CD4-positive, alpha-beta T cell treated with Interleukin-6 at 100 ng/mL for 8 hours (primary cell): ENCODE data around the gene ELFN1.
"Not testable (repeated sequence)": the region's sequence is repeated elsewhere in the genome, so short reads cannot be mapped to it uniquely, and the experiment has no call there.

Source experiments
- DNase-seq: peaks from one replicate; pipeline ENCODE4 v3.0.0-alpha.2; 2020; ENCODE audit warnings: mixed read lengths, low spot score

Gene ELFN1

GRCh38 chr7:1709281-1709680, 39.2 kb downstream of the ELFN1 start:
- DNase-seq, result no peak

- no peak for DNase-seq
These were observed 39.8 kb downstream of the ELFN1 start for GRCh38 chr7:1709900-1710299.

- DNase-seq, result no peak
These were observed 40.9 kb downstream of the ELFN1 start for GRCh38 chr7:1710936-1711335.

- DNase-seq, result no peak
These were observed 42.9 kb downstream of the ELFN1 start for GRCh38 chr7:1712907-1713501.

- no peak for DNase-seq
These were observed 43.7 kb downstream of the ELFN1 start for GRCh38 chr7:1713502-1714484.

- DNase-seq, result no peak
These were observed 44.7 kb downstream of the ELFN1 start for GRCh38 chr7:1714583-1715330.

- DNase-seq, result no peak
These were observed 45.2 kb downstream of the ELFN1 start for GRCh38 chr7:1715331-1715625.

- DNase-seq, result no peak
These were observed 45.6 kb downstream of the ELFN1 start for GRCh38 chr7:1715671-1716074.

GRCh38 chr7:1716263-1717094, 46.4 kb downstream of the ELFN1 start:
- no peak for DNase-seq

- no peak for DNase-seq
These were observed 47.0 kb downstream of the ELFN1 start for GRCh38 chr7:1717095-1717483.

GRCh38 chr7:1717903-1718676, 48.0 kb downstream of the ELFN1 start:
- no peak for DNase-seq

GRCh38 chr7:1718850-1719249, 48.8 kb downstream of the ELFN1 start:
- DNase-seq, result not testable (repeated sequence)

- DNase-seq, result not testable (repeated sequence)
These were observed 49.2 kb downstream of the ELFN1 start for GRCh38 chr7:1719256-1719655.

- no peak for DNase-seq
These were observed 49.8 kb downstream of the ELFN1 start for GRCh38 chr7:1719913-1720312.

- DNase-seq, result no peak
These were observed 50.2 kb downstream of the ELFN1 start for GRCh38 chr7:1720326-1720725.

- no peak for DNase-seq
These were observed 51.1 kb downstream of the ELFN1 start for GRCh38 chr7:1721047-1721690.

GRCh38 chr7:1723254-1723653, 53.2 kb downstream of the ELFN1 start:
- no peak for DNase-seq

GRCh38 chr7:1724118-1724910, 54.2 kb downstream of the ELFN1 start:
- DNase-seq, result no peak

GRCh38 chr7:1725199-1725690, 55.2 kb downstream of the ELFN1 start:
- no peak for DNase-seq
